HG03575 (cell line): Measurements from ENCODE around the gene ANAPC1.
"Not testable (repeated sequence)": the region's sequence is repeated elsewhere in the genome, so short reads cannot be mapped to it uniquely, and the experiment has no call there.

Source experiments
- ATAC-seq: cut with Tn5 transposase; IDR thresholded peaks from one replicate; pipeline ENCODE4 v1.9.1; 2021; ENCODE audit not compliant: unreplicated experiment, insufficient number of reproducible peaks, low FRiP score; ENCODE audit errors: extremely low read depth

ANAPC1 gene

DNA sequence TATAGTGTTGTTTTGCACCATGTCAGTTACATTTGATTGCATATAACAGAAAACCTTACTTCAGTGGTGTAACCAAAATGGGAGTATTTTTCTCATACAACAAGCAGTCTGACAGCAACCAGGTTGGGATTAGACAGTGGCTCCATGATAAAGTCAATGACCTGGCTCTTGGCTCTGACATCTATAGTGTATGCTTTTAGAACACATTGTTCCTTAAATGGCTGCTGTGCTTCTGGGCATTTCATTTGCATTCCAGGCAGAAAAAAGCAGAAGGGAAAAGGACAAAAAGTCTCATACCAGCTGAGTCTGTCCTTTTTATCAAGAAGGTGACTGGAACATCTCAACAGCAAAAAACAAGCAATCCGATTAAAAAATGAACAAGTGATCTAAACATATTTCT is 24.6 kb upstream of the ANAPC1 start:
- ATAC-seq = no peak

DNA sequence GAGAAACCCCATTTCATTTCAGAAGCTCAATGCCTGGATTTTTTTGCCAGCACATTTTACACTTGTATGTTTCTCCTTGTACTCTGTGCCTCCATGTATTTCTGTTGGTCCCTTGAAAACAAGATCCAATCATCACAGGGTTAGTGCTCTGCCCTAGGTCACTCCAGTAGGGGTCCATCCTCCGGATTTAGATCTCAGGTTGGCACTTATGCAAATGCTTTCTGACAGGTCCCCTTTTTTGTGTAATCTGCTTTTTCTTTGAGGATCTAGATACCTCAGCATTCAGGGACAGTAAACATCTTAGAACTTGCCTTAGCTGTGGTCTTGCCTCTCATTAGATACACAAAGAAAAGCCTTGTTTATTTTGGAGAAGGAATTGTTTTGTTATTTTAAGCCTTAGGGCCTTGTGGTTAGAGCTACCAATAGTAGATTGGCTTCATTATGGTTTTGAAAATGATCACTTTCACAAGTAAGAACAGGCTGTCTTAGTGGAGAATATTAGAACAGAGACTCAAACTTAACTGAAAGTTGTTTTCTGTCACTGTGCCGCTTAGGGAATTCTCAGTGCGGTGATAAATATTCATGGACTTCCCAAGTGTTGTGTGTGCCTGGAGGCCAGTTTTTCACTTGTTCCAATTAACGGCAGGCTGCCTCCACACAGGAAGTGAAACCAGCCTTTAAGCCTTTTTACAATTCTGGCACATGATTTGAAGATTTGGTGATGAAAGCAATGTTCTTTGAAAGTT is 22.2 kb upstream of the ANAPC1 start:
- ATAC-seq = no peak

GRCh38 chr2:111905475-111905869 is 21.5 kb upstream of the ANAPC1 start:
- ATAC-seq = not testable (repeated sequence)

GRCh38 chr2:111904726-111905474 is 20.9 kb upstream of the ANAPC1 start:
- no peak for ATAC-seq

DNA sequence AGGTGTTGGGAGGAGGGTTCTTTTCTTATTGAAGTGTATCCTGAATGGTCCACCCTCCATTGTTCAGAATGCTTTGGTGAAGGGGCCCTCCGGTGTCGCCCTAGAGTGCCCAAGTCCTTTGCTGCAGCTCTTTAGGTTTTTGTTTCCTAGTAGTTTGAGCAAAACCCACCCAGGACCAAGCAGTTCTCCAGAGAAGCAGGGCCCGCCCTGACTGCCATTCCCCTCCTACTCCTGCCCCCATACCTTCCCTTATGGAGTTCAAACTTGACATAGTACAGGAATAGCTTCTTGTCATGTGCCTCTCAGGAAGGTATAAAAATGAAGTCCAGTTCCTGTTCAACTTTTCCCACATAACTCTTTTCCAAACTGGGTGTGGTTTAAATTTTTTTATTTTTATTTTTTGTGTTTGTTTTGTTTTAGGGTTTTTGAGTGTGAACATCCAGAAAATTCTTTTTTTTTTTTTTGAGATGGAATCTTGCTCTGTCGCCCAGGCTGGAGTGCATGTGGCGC is 20.0 kb upstream of the ANAPC1 start:
- no peak for ATAC-seq

DNA sequence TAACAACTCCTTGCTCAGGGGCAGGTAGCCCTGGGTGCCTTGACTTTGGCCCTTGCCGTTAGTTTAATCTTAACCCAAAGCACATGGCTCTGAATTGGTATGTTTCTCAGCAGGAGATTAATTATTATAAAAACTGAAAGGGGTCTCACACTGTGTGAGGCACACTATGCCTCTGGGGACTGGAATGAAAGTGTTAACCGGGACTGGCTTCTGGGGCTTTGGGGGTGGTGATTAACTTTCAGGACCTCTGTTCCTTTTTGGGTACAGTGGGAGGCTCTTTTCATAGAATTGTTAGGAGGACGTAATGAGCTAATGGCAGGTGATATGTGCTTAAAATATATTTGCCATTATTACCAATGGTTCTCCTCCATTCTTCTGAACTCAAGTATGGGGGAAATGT is 19.5 kb upstream of the ANAPC1 start:
- ATAC-seq = no peak

DNA sequence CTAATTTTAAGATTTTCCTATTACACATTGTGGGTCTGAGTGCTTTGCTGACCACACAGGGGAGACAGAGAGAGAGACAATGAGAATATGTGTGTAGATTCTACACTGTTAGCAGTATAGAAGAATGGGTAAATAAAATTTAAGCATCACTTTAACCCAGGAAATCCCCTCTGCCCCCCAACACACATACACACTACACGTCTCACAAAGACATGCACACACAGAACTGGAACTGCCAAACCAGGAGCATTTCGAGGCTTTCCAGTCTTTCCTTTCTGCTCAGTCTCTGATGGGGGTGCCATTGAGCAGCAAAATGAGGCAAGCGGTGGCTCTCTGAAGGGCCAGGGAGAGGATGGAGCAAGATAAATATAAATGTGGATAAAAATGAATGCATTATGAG is 16.9 kb upstream of the ANAPC1 start:
- ATAC-seq = no peak

GRCh38 chr2:111898703-111899514 is 14.9 kb upstream of the ANAPC1 start:
- ATAC-seq = no peak

DNA sequence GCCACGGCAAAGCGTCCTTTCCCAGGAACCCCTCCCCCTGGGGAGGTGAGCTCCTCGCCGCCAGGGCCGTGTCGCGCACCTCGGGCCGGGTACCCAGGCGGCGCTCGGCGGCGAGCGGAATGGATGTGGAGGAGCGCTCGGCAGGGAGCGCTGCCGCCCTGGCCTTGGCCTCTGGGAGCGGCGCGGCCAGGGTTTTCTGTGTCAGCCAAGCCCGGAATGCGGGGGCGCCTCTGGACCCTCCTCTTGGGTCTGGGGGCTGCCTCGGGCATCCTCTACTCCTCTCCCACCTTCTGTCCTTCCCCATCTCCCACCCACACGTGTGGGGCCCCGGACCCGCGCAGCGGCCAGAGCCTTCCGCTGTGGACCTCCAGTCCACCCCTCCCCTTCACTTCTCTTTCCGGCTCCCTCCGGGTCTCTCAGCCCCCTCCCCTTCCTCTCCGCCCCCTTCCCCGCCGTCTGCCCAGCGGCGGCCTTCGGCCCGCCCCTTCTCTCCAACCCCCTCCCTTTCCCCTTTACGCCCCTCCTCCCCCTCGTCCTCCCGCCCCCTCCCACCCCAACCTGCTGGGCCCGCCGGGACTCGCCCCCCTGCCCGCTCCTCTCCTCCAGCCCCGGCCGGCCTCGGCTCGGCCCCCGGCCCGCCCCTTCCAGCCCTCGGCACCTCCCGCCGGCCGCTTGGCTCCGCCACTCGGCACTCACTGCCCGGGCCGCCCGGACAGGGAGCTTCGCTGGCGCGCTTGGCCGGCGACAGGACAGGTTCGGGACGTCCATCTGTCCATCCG is 14.1 kb upstream of the ANAPC1 start, which contains the start of gene MERTK:
MERTK (plus strand) TSS at position 684 of the 779 bp plus-strand sequence. CDS start 129 bp downstream, outside the sequence.
- ATAC-seq = no peak

GRCh38 chr2:111897630-111897923 is 13.6 kb upstream of the ANAPC1 start:
- ATAC-seq = no peak

DNA sequence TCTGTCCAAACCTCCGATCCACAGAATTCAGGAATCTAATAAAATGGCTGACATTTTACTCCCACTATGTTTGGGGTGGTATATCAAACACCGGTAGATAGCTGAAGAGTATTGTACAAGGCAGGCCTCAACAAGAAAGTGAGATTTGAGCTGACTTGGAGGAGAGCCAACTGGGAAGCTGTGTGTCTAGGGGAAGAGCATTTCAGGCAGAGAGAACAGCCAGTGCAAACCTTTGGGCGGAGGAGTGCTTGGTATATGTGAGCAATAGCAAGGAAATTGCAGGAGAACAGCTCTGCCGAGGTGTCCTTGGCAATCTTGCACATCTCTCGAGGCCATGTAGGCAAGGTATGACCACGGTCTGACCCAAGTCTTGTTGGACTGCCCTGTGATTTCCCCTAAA is 12.6 kb upstream of the ANAPC1 start:
- ATAC-seq = no peak

- no peak for ATAC-seq
These were observed 12.0 kb upstream of the ANAPC1 start for GRCh38 chr2:111896024-111896423.

GRCh38 chr2:111884592-111884964 is 585 bp upstream of the ANAPC1 start:
- no peak for ATAC-seq

DNA sequence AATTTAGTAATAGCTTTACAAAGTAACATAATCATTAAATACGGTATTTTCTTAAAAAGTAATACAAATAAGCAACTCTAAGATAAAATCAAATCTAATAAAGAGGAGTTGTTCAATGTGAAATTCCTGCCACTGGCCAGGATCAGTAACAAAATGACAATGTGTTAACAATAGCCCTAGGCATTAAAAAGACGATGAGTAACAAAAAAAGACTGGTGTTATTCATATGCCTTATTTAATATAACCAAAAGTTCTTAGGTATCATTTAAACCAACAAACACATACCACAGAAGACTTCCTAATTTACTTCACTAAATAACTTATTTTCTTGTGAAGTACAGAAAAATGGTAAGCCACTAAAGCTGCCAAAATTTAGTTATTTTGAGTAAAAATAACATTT is 11.2 kb downstream of the ANAPC1 start:
- ATAC-seq = not testable (repeated sequence)

DNA sequence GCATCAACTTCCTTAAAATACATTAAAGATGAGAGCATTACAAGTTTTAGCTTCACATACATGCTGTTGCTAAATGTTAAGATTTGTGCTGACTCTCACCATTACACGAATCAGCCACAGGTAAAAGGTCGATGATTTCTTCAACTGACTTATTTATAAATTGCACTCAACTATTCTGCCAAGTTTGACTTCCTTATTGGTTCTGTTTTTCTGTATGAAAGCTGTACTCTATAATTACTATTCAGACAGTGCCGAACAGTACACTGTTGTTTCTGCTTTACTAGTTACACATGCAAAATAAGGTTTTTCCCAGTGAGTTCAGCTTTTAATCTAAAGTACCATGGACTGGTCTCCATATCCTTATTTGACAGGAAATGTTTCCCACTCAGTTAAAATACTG is 18.9 kb downstream of the ANAPC1 start:
- ATAC-seq = not testable (repeated sequence)

DNA sequence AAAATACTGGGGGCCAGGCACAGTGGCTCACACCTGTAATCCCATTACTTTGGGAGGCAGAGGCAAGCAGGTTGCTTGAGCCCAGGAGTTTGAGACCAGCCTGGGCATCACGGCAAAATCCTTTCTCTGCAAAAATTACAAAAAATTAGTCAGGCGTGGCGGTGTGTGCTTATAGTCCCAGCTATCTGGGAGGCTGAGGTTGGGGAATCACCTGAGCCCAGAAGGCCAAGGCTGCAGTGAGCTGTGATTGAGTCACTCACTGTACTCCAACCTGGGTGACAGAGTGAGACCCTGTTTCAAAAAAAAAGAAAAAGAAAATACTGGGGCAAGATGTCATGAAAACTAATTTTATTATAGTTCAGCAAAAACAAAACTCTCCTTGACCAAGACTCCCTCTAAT is 24.0 kb downstream of the ANAPC1 start:
- not testable (repeated sequence) for ATAC-seq

DNA sequence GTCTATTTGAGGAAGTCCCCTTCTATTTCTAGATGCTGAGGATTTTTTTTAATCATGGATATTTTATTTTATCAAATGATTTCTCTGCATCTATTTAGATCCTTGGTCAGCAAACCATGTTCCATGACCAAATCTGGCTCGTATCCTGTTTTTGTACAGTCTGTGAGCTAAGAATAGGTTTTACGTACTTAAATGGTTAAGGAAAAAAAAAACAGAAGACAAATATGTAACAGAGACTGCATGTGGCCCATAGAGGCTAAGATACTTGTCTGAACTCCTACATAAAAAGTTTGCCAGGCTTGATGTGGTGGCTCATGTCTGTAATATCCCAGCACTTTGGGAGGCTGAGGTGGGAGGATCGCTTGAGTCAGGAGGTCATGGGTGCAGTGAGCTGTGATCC is 31.4 kb downstream of the ANAPC1 start:
- not testable (repeated sequence) for ATAC-seq

GRCh38 chr2:111850646-111851045 is 33.3 kb downstream of the ANAPC1 start:
- not testable (repeated sequence) for ATAC-seq
